ENCODE results near the gene TMTC4. TPM values are rescaled to one million over a fixed set of nuclear protein-coding genes. Genes with fewer than 3 reads are reported as not detected.

The TMTC4 gene
- polyA plus RNA-seq, 3 donors, result 2.1 to 11.5 (median 3.9) TPM

DNA sequence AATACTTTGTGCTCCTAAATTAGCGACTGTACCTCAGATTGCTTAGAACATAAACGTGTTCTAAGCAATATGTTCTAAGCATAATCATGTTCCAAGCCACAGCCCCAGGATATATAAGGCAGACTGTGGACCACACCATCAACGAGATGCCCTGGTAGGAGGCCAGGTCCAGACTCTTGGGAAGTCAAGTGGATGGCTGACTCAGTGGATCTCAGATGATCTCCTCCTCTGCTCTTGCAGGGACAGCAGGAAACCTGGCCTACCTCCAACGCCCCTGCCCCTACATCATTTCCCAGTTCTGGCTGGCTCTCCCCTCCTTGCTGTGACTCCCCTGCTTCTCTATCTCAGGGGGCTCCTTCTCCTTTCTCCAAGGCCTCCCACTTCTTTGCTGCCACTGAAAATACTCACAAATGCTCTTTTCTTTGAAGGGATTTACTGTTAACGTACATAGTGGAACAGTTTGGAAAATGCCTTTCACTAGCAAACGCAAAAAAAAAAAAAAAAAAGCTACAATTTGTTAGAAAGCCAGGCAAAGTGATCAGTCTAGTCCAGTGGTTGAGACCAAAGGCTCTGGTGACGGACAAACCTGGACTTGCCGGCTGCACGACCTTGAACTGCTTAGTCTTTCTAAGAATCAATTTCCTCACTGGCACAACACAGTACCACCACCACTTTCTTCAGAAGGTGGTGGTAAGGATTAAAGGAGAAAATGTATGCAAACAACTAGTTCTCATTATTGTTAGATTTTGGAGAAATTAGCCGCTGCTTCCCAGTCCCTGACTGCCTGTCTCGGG, 3.0 kb downstream of the TMTC4 start:
- Mint-ChIP-seq H3K36me3 (peaks cover 37 to 43% of the 10 kb centered on the region in 2 donors), H3K27ac (peak overlapping the region in 1 of 7 donors; percentile 59), H3K9me3 (peaks cover 0 to 2% (median 0%) of the 10 kb centered on the region in 7 donors), H3K27me3 (ENCODE audit: low read depth in 3 of 3) (peaks cover 7 to 14% (median 12%) of the 10 kb centered on the region in 3 donors), H3K4me3 (no peak overlapping the region), H3K4me1 (peaks cover 29% of the 10 kb centered on the region)
- TF ChIP-seq, protein P1, sequence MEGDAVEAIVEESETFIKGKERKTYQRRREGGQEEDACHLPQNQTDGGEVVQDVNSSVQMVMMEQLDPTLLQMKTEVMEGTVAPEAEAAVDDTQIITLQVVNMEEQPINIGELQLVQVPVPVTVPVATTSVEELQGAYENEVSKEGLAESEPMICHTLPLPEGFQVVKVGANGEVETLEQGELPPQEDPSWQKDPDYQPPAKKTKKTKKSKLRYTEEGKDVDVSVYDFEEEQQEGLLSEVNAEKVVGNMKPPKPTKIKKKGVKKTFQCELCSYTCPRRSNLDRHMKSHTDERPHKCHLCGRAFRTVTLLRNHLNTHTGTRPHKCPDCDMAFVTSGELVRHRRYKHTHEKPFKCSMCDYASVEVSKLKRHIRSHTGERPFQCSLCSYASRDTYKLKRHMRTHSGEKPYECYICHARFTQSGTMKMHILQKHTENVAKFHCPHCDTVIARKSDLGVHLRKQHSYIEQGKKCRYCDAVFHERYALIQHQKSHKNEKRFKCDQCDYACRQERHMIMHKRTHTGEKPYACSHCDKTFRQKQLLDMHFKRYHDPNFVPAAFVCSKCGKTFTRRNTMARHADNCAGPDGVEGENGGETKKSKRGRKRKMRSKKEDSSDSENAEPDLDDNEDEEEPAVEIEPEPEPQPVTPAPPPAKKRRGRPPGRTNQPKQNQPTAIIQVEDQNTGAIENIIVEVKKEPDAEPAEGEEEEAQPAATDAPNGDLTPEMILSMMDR (IDR thresholded peaks at IDR 0.05), result no peak
- 86% methylated on average over 5 of the region's 11 CpGs for WGBS (ENCODE audit: insufficient coverage)
- peaks cover 19 to 22% of the 10 kb centered on the region in 2 donors for H3K4me1 ChIP-seq (ENCODE audit: control insufficient read depth in 1 of 2, insufficient read depth in 2 of 2, low read length in 2 of 2)
- H2AFZ ChIP-seq (ENCODE audit: insufficient read depth, low read depth, low read length, poor library complexity, severe bottlenecking), result no peak overlapping the region
- H3K4me3 ChIP-seq (replicated peaks in 1 of 3; ENCODE audit: low read depth in 2 of 3, low read length in 3 of 3), result no peak overlapping the region
- H3K36me3 ChIP-seq (replicated peaks in 1 of 2; ENCODE audit: control insufficient read depth in 1 of 2, insufficient read depth in 2 of 2, low read length in 2 of 2), result peaks cover 26 to 42% of the 10 kb centered on the region in 2 donors
- H3K27me3 ChIP-seq (ENCODE audit: control insufficient read depth in 2 of 2, insufficient read depth in 2 of 2, low read length in 2 of 2), result peaks cover 6 to 12% of the 10 kb centered on the region in 2 donors
- intact Hi-C loops (cut with micrococcal nuclease), result loop anchor here in 1 of 2 donors (10.0 kb wide), 2 partner anchors 1057 to 1913 kb away; no protein-coding TSS in a partner anchor
- peaks cover 36% of the 10 kb centered on the region for H3K79me2 ChIP-seq (ENCODE audit: insufficient read depth, low read length)
- H3K4me2 ChIP-seq (replicated peaks; ENCODE audit: extremely low read depth, low read length, poor library complexity, severe bottlenecking), result no peak overlapping the region
- H4K20me1 ChIP-seq (ENCODE audit: insufficient read depth, low read length), result peaks cover 26% of the 10 kb centered on the region
- DNase-seq, result no peak
- no peak overlapping the region for H3K27ac ChIP-seq (ENCODE audit: low read depth in 1 of 2, low read length in 2 of 2)
- no peak overlapping the region for H3K9ac ChIP-seq (ENCODE audit: insufficient read depth, low read length, poor library complexity, severe bottlenecking)
- no peaks in the 10 kb centered on the region for H3K9me3 ChIP-seq (replicated peaks in 1 of 2; ENCODE audit: control insufficient read depth in 1 of 2, insufficient read depth in 1 of 2, low read length in 2 of 2)

DNA sequence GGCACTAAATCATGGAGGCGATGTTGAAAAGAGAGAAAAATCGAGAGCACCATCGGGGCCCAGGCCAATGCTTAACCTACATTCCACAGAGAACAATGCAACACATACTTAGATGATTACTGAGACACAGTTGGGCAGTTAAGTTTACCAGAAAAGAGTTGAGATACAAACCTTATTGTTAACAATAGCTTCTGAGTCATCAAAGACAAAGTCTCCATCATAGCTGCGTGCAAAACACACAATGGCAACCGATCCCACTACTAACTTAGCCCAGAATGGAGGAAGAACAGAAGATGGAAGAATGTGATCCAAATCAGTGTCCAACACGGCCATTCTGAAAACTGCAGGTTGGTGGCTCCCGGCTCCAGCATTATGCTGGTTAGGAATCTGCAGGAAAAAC, 6.2 kb downstream of the TMTC4 start:
- H3K4me3 ChIP-seq (replicated peaks in 1 of 3; ENCODE audit: low read depth in 2 of 3, low read length in 3 of 3), result no peak overlapping the region
- H3K27me3 ChIP-seq (ENCODE audit: control insufficient read depth in 2 of 2, insufficient read depth in 2 of 2, low read length in 2 of 2), result no peaks in the 10 kb centered on the region
- H2AFZ ChIP-seq (ENCODE audit: insufficient read depth, low read depth, low read length, poor library complexity, severe bottlenecking), result no peak overlapping the region
- H3K27ac ChIP-seq (ENCODE audit: low read depth in 1 of 2, low read length in 2 of 2), result no peak overlapping the region
- H3K4me2 ChIP-seq (replicated peaks; ENCODE audit: extremely low read depth, low read length, poor library complexity, severe bottlenecking), result no peak overlapping the region
- no peaks in the 10 kb centered on the region for H3K9me3 ChIP-seq (replicated peaks in 1 of 2; ENCODE audit: control insufficient read depth in 1 of 2, insufficient read depth in 1 of 2, low read length in 2 of 2)
- Mint-ChIP-seq H3K36me3 (peaks cover 65 to 73% of the 10 kb centered on the region in 2 donors), H3K4me1 (peaks cover 15% of the 10 kb centered on the region), H3K27me3 (ENCODE audit: low read depth in 3 of 3) (peaks cover 0 to 2% (median 0%) of the 10 kb centered on the region in 3 donors), H3K4me3 (no peak overlapping the region), H3K9me3 (no peaks in the 10 kb centered on the region), H3K27ac (no peak overlapping the region)
- TF ChIP-seq, protein P1 (IDR thresholded peaks at IDR 0.05), result no peak
- peaks cover 35% of the 10 kb centered on the region for H3K79me2 ChIP-seq (ENCODE audit: insufficient read depth, low read length)
- no peak for DNase-seq
- peaks cover 52 to 74% of the 10 kb centered on the region in 2 donors for H3K36me3 ChIP-seq (replicated peaks in 1 of 2; ENCODE audit: control insufficient read depth in 1 of 2, insufficient read depth in 2 of 2, low read length in 2 of 2)
- peaks cover 25% of the 10 kb centered on the region for H4K20me1 ChIP-seq (ENCODE audit: insufficient read depth, low read length)
- H3K4me1 ChIP-seq (ENCODE audit: control insufficient read depth in 1 of 2, insufficient read depth in 2 of 2, low read length in 2 of 2), result peaks cover 8 to 9% of the 10 kb centered on the region in 2 donors
- intact Hi-C loops (cut with micrococcal nuclease), result no loop called here
- H3K9ac ChIP-seq (ENCODE audit: insufficient read depth, low read length, poor library complexity, severe bottlenecking), result no peak overlapping the region
- no CpG with 5 or more reads among the region's 7 CpGs for WGBS (ENCODE audit: insufficient coverage)
